ENCODE measurements around the gene TFEB.

TFEB gene

DNA sequence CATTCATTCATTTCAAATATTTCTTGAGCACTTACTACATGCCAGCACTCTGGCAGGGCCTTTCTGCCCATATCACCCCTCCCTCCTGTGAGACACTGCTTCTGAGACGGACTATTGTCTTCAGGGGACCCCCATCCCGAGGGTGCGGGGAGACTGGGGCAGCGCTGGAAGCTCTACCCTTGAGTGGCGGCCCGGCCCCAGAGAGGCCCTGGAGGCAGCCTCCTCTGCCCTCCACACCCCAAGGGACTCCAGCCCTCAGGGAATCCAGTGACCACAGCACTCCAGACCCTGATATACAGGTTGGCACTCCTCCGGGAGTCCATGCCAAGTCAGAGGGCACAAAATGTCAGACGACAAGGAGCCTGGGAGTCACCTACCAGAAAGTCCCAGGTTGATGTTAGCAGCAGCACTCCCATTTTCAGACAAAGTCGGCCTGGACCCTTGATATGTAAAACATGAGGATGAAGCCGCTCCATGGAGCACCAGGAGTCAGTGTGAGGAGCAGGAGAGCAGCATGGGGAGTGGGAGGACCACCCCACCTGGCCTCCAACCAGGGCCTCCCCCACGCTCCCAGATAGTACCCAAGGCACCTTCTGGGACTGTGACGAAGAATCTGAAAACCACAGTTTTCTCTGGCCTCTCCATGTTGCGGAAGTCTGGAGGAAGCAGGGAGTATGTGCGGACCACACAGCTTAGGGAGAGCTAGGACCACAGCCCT lies 20.7 kb downstream of the TFEB start:
- H3K4me1 ChIP-seq (ENCODE audit: control insufficient read depth, insufficient read depth, low read length) = no peaks in the 10 kb centered on the region
- H3K27ac ChIP-seq (ENCODE audit: insufficient read depth, low read depth, low read length, poor library complexity, severe bottlenecking) = no peak overlapping the region
- H3K9me3 ChIP-seq (ENCODE audit: control insufficient read depth, low read length) = no peaks in the 10 kb centered on the region
- H3K27me3 ChIP-seq (ENCODE audit: control insufficient read depth, insufficient read depth, low read length, poor library complexity, severe bottlenecking) = no peaks in the 10 kb centered on the region
- H3K4me3 ChIP-seq (ENCODE audit: insufficient read depth, low read depth, low read length) = no peak overlapping the region
- H3K36me3 ChIP-seq (ENCODE audit: control insufficient read depth, insufficient read depth, low read length) = no peaks in the 10 kb centered on the region
- WGBS, 2 experiments = 92 to 94% methylated on average over 14 of the region's 14 CpGs

GRCh38 chr6:41713650-41714291 lies 21.6 kb downstream of the TFEB start:
- 93 to 95% methylated on average over 14 of the region's 14 CpGs for WGBS, 2 experiments
- H3K27ac ChIP-seq (ENCODE audit: insufficient read depth, low read depth, low read length, poor library complexity, severe bottlenecking) = no peak overlapping the region

DNA sequence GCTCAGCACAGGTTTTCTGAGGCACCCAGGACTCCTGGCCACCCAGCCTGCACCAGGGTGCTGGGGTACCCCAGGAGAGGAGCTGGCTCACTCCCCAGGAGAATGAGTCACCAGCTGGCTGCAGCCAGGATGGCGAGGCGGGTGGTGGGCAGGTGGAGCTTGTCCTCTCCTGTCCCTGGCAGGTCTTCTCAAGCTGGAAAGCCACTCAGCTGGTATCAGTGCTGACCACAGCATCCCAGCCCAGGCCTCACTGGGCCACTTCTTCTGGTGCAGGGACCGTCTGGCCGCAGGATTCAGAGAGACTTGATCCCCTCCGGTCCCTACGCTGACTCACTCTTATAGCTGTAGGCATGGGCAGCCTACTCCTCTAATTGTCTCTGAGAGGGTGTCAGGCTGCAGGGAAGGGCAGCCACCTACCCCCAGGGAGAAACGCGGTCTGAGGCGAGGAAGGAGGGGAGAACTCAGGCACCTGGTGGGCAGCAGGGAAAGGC lies 22.2 kb downstream of the TFEB start:
- Histone ChIP-seq H3K4me3 (ENCODE audit: insufficient read depth, low read depth, low read length) (no peak overlapping the region), H3K36me3 (ENCODE audit: control insufficient read depth, insufficient read depth, low read length) (no peaks in the 10 kb centered on the region), H3K27me3 (ENCODE audit: control insufficient read depth, insufficient read depth, low read length, poor library complexity, severe bottlenecking) (no peaks in the 10 kb centered on the region), H3K9me3 (ENCODE audit: control insufficient read depth, low read length) (no peaks in the 10 kb centered on the region), H3K27ac (ENCODE audit: insufficient read depth, low read depth, low read length, poor library complexity, severe bottlenecking) (no peak overlapping the region), H3K4me1 (ENCODE audit: control insufficient read depth, insufficient read depth, low read length) (no peaks in the 10 kb centered on the region)
- WGBS, 2 experiments = 90 to 92% methylated on average over 9 of the region's 9 CpGs

More at GRCh38 chr6:41713650-41714291, 21.6 kb downstream of the TFEB start:
- no peak overlapping the region for H3K4me3 ChIP-seq (ENCODE audit: insufficient read depth, low read depth, low read length)
- H3K9me3 ChIP-seq (ENCODE audit: control insufficient read depth, low read length) = no peaks in the 10 kb centered on the region
- H3K27me3 ChIP-seq (ENCODE audit: control insufficient read depth, insufficient read depth, low read length, poor library complexity, severe bottlenecking) = no peaks in the 10 kb centered on the region
- no peaks in the 10 kb centered on the region for H3K36me3 ChIP-seq (ENCODE audit: control insufficient read depth, insufficient read depth, low read length)
- H3K4me1 ChIP-seq (ENCODE audit: control insufficient read depth, insufficient read depth, low read length) = no peaks in the 10 kb centered on the region

DNA sequence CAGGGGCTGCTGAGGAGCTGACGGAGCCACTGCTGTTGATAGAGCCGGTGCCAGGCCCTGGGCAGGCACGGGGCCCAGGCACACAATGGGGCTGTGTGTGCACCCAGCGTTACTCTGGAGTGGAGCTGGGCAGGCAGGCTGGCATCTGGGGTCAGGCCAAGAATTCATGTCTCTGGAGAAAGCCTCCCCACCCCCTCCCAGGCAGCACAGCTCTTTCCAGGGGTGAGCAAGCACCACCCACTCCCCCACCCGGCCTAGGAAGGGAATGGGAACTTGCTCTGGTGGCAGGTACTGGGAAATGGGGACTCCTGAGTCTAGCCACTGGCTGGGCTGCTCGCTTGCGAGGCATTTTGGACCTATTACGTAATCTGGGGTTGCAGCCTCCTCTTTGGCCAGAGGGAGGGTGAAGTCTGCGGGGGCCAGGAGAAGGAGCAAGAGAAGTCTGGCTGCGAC lies 22.7 kb downstream of the TFEB start:
- no peak overlapping the region for H3K27ac ChIP-seq (ENCODE audit: insufficient read depth, low read depth, low read length, poor library complexity, severe bottlenecking)
- 83 to 91% methylated on average over 10 of the region's 10 CpGs for WGBS, 2 experiments
- no peaks in the 10 kb centered on the region for H3K36me3 ChIP-seq (ENCODE audit: control insufficient read depth, insufficient read depth, low read length)
- no peaks in the 10 kb centered on the region for H3K27me3 ChIP-seq (ENCODE audit: control insufficient read depth, insufficient read depth, low read length, poor library complexity, severe bottlenecking)
- H3K9me3 ChIP-seq (ENCODE audit: control insufficient read depth, low read length) = no peaks in the 10 kb centered on the region
- no peaks in the 10 kb centered on the region for H3K4me1 ChIP-seq (ENCODE audit: control insufficient read depth, insufficient read depth, low read length)
- no peak overlapping the region for H3K4me3 ChIP-seq (ENCODE audit: insufficient read depth, low read depth, low read length)

DNA sequence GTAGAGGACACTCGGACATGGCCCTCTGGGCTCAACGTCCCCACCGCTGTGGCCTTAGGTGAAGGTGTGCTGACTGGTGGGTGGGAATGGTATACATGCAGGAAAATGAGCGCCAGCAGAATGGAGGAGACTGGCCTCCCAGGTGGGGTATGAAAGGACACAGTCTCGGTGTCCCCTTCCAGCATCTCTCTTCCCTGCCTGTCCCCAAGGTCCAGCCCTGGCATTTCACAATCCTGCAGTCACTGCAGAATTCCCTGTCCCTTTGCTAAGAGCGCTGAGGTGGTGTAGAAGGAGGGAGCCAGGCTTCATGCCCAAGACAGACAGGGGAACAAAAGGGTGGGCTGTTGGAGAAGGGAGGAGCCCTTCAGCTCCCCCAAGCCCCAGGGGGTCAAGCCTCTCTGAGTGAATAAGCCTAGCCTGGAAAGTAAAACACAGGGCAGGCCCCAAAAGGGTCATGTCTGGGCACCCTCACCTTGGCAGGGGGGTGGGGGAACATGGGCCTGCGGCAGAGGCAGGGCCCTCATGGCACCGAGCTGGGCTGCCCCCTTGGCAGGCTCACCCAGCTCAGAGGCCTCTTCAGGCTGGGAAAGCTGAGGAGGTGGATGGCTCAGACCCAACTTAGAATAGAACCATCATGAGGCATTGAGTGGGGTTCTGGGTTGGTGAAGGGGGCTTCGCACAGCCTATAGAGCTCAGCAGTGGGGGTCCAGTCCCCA lies 23.9 kb downstream of the TFEB start:
- WGBS, 2 experiments = 90 to 94% methylated on average over 9 of the region's 9 CpGs

DNA sequence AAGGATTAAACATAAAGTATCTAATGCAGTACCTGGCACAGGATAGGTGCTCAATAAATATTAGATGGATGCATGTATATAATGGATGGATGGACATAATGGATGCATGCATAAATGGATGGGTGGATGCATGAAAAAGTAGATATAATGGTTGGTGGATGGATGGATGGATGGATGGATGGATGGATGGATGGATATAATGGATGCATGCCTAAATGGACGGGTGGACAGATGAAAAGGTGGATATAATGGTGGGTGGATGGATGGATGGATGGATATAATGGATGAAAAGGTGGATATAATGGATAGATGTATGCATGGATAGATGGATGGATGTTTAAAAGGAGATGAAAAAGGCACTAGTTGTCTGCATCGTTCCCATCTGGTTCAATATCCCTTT lies 26.0 kb downstream of the TFEB start:
- Histone ChIP-seq H3K36me3 (ENCODE audit: control insufficient read depth, insufficient read depth, low read length) (no peaks in the 10 kb centered on the region), H3K27ac (ENCODE audit: insufficient read depth, low read depth, low read length, poor library complexity, severe bottlenecking) (no peak overlapping the region), H3K9me3 (ENCODE audit: control insufficient read depth, low read length) (no peaks in the 10 kb centered on the region), H3K4me3 (ENCODE audit: insufficient read depth, low read depth, low read length) (no peak overlapping the region), H3K27me3 (ENCODE audit: control insufficient read depth, insufficient read depth, low read length, poor library complexity, severe bottlenecking) (no peaks in the 10 kb centered on the region), H3K4me1 (ENCODE audit: control insufficient read depth, insufficient read depth, low read length) (no peaks in the 10 kb centered on the region)
- WGBS, 2 experiments = 88% methylated on average over 2 of the region's 2 CpGs

More for the DNA sequence above, 23.9 kb downstream of the TFEB start:
- Histone ChIP-seq H3K27me3 (ENCODE audit: control insufficient read depth, insufficient read depth, low read length, poor library complexity, severe bottlenecking) (no peaks in the 10 kb centered on the region), H3K27ac (ENCODE audit: insufficient read depth, low read depth, low read length, poor library complexity, severe bottlenecking) (no peak overlapping the region), H3K4me3 (ENCODE audit: insufficient read depth, low read depth, low read length) (no peak overlapping the region), H3K36me3 (ENCODE audit: control insufficient read depth, insufficient read depth, low read length) (no peaks in the 10 kb centered on the region), H3K4me1 (ENCODE audit: control insufficient read depth, insufficient read depth, low read length) (no peaks in the 10 kb centered on the region), H3K9me3 (ENCODE audit: control insufficient read depth, low read length) (no peaks in the 10 kb centered on the region)

- no peak overlapping the region for H3K27ac ChIP-seq (ENCODE audit: insufficient read depth, low read depth, low read length, poor library complexity, severe bottlenecking)
- H3K4me1 ChIP-seq (ENCODE audit: control insufficient read depth, insufficient read depth, low read length) = no peaks in the 10 kb centered on the region
- H3K4me3 ChIP-seq (ENCODE audit: insufficient read depth, low read depth, low read length) = no peak overlapping the region
- 91% methylated on average over 3 of the region's 3 CpGs for WGBS, 2 experiments
- no peaks in the 10 kb centered on the region for H3K9me3 ChIP-seq (ENCODE audit: control insufficient read depth, low read length)
- no peaks in the 10 kb centered on the region for H3K27me3 ChIP-seq (ENCODE audit: control insufficient read depth, insufficient read depth, low read length, poor library complexity, severe bottlenecking)
- H3K36me3 ChIP-seq (ENCODE audit: control insufficient read depth, insufficient read depth, low read length) = no peaks in the 10 kb centered on the region
These were observed 26.6 kb downstream of the TFEB start for GRCh38 chr6:41708856-41709255.

DNA sequence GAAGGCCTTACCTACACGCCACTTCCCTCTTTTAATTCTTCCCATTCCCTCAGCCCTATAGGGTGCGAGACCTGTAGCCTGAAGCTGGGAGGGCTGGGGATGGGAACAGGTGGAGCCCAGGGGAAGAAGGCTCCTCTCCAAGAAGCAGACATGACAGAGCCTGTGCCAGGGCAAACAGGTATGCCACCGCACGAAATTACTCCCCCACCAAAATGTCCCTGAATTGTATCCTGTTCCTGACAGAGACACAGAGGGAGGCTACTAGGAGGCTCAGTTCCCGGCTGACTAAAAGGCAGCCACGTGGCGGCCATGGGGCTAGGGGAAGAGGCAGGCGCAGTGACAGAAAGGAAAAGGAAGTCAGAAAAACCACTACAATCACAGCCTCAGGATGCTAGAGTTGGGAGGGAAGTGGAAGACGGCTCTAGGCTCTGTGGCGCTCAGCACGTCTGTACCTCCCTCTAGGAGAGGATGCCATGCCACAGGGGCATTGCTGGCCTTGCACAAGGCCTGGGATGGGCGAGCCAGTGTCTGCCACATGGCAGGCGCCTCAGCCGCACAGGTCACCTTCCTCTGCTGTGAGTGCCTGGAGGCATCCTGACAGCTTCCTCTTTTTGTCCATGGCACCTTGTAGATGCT lies 27.7 kb downstream of the TFEB start:
- no peak overlapping the region for H3K4me3 ChIP-seq (ENCODE audit: insufficient read depth, low read depth, low read length)
- H3K36me3 ChIP-seq (ENCODE audit: control insufficient read depth, insufficient read depth, low read length) = no peaks in the 10 kb centered on the region
- no peaks in the 10 kb centered on the region for H3K4me1 ChIP-seq (ENCODE audit: control insufficient read depth, insufficient read depth, low read length)
- no peaks in the 10 kb centered on the region for H3K27me3 ChIP-seq (ENCODE audit: control insufficient read depth, insufficient read depth, low read length, poor library complexity, severe bottlenecking)
- no peak overlapping the region for H3K27ac ChIP-seq (ENCODE audit: insufficient read depth, low read depth, low read length, poor library complexity, severe bottlenecking)
- H3K9me3 ChIP-seq (ENCODE audit: control insufficient read depth, low read length) = no peaks in the 10 kb centered on the region
- 90 to 93% methylated on average over 14 of the region's 14 CpGs for WGBS, 2 experiments

GRCh38 chr6:41706876-41707564 lies 28.4 kb downstream of the TFEB start:
- WGBS, 2 experiments = 92 to 94% methylated on average over 9 of the region's 9 CpGs
- no peaks in the 10 kb centered on the region for H3K9me3 ChIP-seq (ENCODE audit: control insufficient read depth, low read length)
- H3K36me3 ChIP-seq (ENCODE audit: control insufficient read depth, insufficient read depth, low read length) = no peaks in the 10 kb centered on the region
- no peaks in the 10 kb centered on the region for H3K4me1 ChIP-seq (ENCODE audit: control insufficient read depth, insufficient read depth, low read length)
- no peak overlapping the region for H3K4me3 ChIP-seq (ENCODE audit: insufficient read depth, low read depth, low read length)
- H3K27me3 ChIP-seq (ENCODE audit: control insufficient read depth, insufficient read depth, low read length, poor library complexity, severe bottlenecking) = no peaks in the 10 kb centered on the region
- no peak overlapping the region for H3K27ac ChIP-seq (ENCODE audit: insufficient read depth, low read depth, low read length, poor library complexity, severe bottlenecking)
